GM19351 (cell line): ENCODE measurements around the gene EVL.

ENCODE experiments used
- ATAC-seq: cut with Tn5 transposase; IDR thresholded peaks from one replicate; pipeline ENCODE4 v1.9.1; 2021; ENCODE audit warnings: mild to moderate bottlenecking, moderate library complexity; ENCODE audit not compliant: unreplicated experiment

The EVL gene

GRCh38 chr14:100064335-100065092 lies 708 bp upstream of the EVL start:
- ATAC-seq = peak; percentile 6

GRCh38 chr14:100065942-100066574 lies 836 bp downstream of the EVL start:
- peak; percentile 35 for ATAC-seq

DNA sequence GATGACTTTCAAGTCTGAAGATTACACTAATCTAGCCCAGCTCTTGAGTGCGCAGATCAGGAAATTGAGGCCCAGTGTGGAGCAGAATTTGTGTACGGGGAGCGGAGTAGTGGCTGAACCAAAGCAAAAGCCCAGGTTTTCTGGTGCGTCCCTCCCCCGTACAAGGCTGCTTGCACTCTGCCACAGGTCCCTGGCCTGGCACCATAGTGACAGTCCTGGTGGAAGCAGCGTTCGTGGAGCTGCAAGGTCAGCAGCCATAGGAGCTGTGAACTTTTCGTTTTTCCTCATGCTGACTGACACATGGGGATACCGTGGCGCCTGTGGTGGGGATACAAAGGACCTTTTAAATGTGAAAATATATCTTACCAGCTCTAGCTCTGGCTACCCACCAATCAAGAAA lies 1.7 kb downstream of the EVL start:
- ATAC-seq = no peak

- no peak for ATAC-seq
Observed at GRCh38 chr14:100067481-100067880, 2.3 kb downstream of the EVL start.

- peak; percentile 30 for ATAC-seq
Observed at GRCh38 chr14:100067971-100068959, 3.0 kb downstream of the EVL start.

GRCh38 chr14:100069161-100069800 lies 4.1 kb downstream of the EVL start:
- ATAC-seq = no peak

GRCh38 chr14:100070310-100070709 lies 5.1 kb downstream of the EVL start:
- no peak for ATAC-seq

GRCh38 chr14:100071545-100071944 lies 6.3 kb downstream of the EVL start:
- no peak for ATAC-seq

- ATAC-seq = peak; percentile 31
Observed at GRCh38 chr14:100072783-100073346, 7.6 kb downstream of the EVL start.

DNA sequence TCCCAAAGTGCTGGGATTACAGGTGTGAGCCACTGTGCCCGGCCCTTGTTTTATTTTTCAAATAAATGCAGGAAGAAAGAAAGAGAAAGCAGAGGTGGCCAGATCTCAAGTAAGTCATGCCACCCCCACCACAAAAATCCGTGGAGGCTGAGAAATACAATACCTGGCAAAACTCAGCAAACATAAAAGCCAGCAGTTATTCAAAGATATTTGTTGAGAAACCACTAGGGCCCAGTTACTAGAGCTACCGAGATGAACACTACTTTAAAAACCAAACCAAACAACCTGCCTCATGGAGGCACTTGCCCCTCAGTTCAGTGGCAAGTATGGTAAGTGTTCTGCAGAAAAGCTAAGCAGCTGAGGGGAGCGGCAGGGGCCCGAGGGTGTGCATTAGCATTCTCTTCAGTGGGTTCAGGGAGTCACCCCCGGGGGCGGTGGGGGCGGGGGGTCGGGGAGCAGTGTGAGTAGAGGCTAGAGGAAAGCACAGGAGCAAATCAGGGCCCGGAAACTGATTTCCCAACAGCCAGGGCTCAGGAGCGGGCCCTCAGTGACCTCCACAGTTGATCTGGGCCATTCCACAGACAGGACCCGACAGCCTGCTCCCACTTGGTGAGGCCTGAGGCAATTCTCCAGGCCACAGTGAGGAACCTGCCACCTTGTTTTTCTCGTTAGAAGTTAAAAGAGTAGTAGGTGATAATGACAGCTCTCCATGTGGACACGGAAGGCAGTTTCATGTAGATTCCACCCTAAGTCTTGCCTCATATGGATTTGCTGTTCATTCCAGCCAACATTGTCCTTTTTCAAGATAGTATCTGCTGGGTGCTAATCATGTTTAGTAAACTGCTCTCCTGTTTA lies 8.6 kb downstream of the EVL start:
- no peak for ATAC-seq

- ATAC-seq = no peak
Observed at GRCh38 chr14:100074431-100075100, 9.3 kb downstream of the EVL start.

- no peak for ATAC-seq
Observed at GRCh38 chr14:100075681-100076080, 10.5 kb downstream of the EVL start.

DNA sequence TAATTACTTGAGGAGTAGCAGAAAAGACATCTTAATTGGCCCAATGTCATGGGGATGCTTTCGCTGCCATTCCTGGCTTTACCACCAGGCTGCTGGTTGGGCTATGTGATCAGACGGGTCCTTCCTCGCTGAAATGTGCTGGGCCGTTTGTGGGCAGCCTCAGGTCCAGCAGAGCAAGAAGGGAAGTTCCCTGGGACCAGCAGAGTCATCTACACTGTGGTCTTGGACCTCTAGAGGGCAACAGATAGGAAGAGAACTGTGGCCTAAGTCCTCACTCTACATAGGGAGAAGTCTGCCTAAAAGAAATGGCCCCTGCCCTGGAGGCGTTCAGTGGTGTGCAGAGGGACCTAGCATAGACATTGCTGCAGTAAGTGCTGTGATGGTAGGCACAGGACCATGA lies 10.9 kb downstream of the EVL start:
- peak; percentile 41 for ATAC-seq

DNA sequence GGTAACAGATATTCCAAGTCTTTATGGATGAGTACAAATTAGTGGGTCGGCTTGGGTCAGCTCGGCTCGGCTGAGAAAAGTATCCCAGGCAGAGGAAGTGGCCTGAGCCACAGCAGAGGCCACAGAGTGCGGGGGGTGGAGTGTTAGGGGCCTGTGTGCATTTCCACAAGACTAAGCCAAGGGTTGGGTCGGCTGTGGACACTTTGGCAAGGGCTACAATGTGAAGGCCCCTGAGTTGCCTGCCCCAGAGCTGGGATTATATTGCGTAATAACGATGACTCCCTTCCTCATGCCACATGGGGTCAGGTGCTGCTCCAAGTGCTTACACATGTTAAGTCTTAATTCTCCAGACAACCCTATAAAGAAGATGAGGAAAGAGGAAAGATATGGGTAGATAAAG lies 11.4 kb downstream of the EVL start:
- ATAC-seq = no peak

DNA sequence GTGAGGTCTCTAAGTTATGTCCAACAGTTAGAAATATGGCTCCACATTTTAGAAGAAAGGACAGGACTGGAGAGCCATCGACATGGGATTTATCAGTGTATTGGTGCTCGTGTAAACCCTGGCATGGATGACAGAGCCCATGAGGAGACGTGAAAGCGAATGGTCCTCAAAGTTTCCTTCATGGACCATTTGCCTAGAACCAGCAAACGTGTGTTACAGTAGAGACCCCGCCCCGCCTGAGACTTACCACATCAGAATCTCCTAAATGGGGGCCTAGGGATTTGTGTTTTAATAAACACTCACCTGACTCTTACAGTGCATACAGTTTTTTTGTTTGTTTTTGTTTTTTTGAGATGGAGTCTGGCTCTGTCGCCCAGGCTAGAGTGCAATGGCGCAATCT lies 12.2 kb downstream of the EVL start:
- ATAC-seq = no peak

- no peak for ATAC-seq
Observed at GRCh38 chr14:100078216-100078803, 13.1 kb downstream of the EVL start.

- ATAC-seq = no peak
Observed at GRCh38 chr14:100078997-100079725, 13.9 kb downstream of the EVL start.

- ATAC-seq = no peak
Observed at GRCh38 chr14:100079726-100080005, 14.4 kb downstream of the EVL start.
